HepG2 (cell line): ENCODE results near the gene ZNF333. TPM values are rescaled to one million over a fixed set of nuclear protein-coding genes. Genes with fewer than 3 reads are reported as not detected.

Experiments
- ATAC-seq: fragments of 200-7000 bp; cut with Tn5 transposase; 3 replicates; pipeline ENCODE4 v1.9.1; 2020; ENCODE audit warnings: mild to moderate bottlenecking, moderate library complexity
- BruUV-seq: library from RNA; stranded (reverse); fragments of 400-500 nt; replicated peaks from 2 replicates; lab custom pipeline; 2021; lab: Mats Ljungman, UMichigan
- CTCF ChIA-PET: fragments of 300-600 bp; formaldehyde crosslinking; extraction: SDS; loops from one replicate; lab custom pipeline; 2021; ENCODE audit warnings: low total read pairs, inconsistent platforms, low intra/inter-chr PET ratio; lab: Yijun Ruan, JAX
- POLR2A ChIA-PET: fragments of 350-600 bp; sonication (Branson Sonifier 250); formaldehyde crosslinking; loops from one replicate; lab custom pipeline; 2020; ENCODE audit warnings: antibody characterized with exemption, inconsistent platforms; lab: Yijun Ruan, JAX
- DNase-seq: peaks from one replicate; pipeline ENCODE4 v3.0.0-alpha.2; 2015; ENCODE audit warnings: low spot score
- FAIRE-seq: peaks from 3 replicates; lab custom pipeline; 2011; peaks lifted over from hg19 to GRCh38; lab: Jason Lieb, UNC
- H2AFZ ChIP-seq: one replicate; pipeline ENCODE4 v1.6.1; 2011; ENCODE audit warnings: low read length, inconsistent platforms
- H3K27ac ChIP-seq: fragments of 300-600 bp; 3 replicates; pipeline ENCODE4 v1.8.0; 2011; ENCODE audit warnings: mixed run types, mild to moderate bottlenecking, mixed read lengths, low read length, inconsistent platforms; ENCODE audit not compliant: insufficient read depth; ENCODE audit errors: extremely low read length
- H3K27me3 ChIP-seq, 2 experiments: fragments of 200-600 bp in 1 of 2; 2 replicates in 1 of 2; 3 replicates in 1 of 2; pipeline versions ENCODE4 v1.6.0 to v1.8.0; 2011; ENCODE audit warnings: low read length in 2 of 2, mild to moderate bottlenecking in 2 of 2, moderate library complexity in 2 of 2, inconsistent platforms in 1 of 2; ENCODE audit not compliant: insufficient read depth in 2 of 2, control insufficient read depth in 1 of 2
- H3K36me3 ChIP-seq, 2 experiments: fragments of 200-600 bp in 1 of 2; replicated peaks in 1 of 2; 2 replicates in 1 of 2; 3 replicates in 1 of 2; pipeline versions ENCODE4 v1.5.1 to v1.8.0; 2011; ENCODE audit warnings: low read length in 2 of 2, inconsistent platforms in 1 of 2; ENCODE audit not compliant: insufficient read depth in 2 of 2, control insufficient read depth in 1 of 2
- H3K4me1 ChIP-seq: 2 replicates; pipeline ENCODE4 v1.5.1; 2012; ENCODE audit warnings: low read length, inconsistent platforms; ENCODE audit not compliant: insufficient read depth
- H3K4me2 ChIP-seq: 2 replicates; pipeline ENCODE4 v1.6.0; 2011; ENCODE audit warnings: low read depth, low read length, inconsistent platforms
- H3K4me3 ChIP-seq, 3 experiments: fragments of 200-600 bp in 1 of 3; sonication (generic), shearing (Covaris generic) in 1 of 3; replicated peaks in 1 of 3; 2 replicates each; pipeline ENCODE4 v1.5.1; 2011 to 2016; ENCODE audit warnings: low read length in 3 of 3, inconsistent platforms in 2 of 3, low read depth in 2 of 3, mild to moderate bottlenecking in 2 of 3, control low read depth in 1 of 3, mixed read lengths in 1 of 3; ENCODE audit not compliant: insufficient read depth in 1 of 3
- H3K79me2 ChIP-seq: one replicate; pipeline ENCODE4 v1.6.1; 2011; ENCODE audit warnings: low read length, inconsistent platforms; ENCODE audit not compliant: insufficient read depth
- H3K9ac ChIP-seq: 2 replicates; pipeline ENCODE4 v1.6.0; 2011; ENCODE audit warnings: mild to moderate bottlenecking, low read depth, low read length, inconsistent platforms; ENCODE audit not compliant: insufficient read depth
- H3K9me3 ChIP-seq: 2 replicates; pipeline ENCODE4 v1.5.1; 2012; ENCODE audit warnings: mild to moderate bottlenecking, low read length
- H4K20me1 ChIP-seq: 2 replicates; pipeline ENCODE4 v1.6.0; 2011; ENCODE audit warnings: inconsistent platforms, mild to moderate bottlenecking, low read length, moderate library complexity; ENCODE audit not compliant: insufficient read depth
- FOSL2 ChIP-seq: sonication (generic); formaldehyde crosslinking; IDR thresholded peaks from 2 replicates; pipeline ENCODE4 v1.4.0; 2020; ENCODE audit warnings: missing genetic modification reagents
- FOXK1 ChIP-seq: sonication (generic); formaldehyde crosslinking; IDR thresholded peaks from 2 replicates; pipeline ENCODE4 v1.4.0; 2020; ENCODE audit warnings: low read depth, missing genetic modification reagents, borderline replicate concordance
- MAFK ChIP-seq, 2 experiments: IDR thresholded peaks in 1 of 2; conservative IDR thresholded peaks in 1 of 2; 2 replicates each; pipeline ENCODE4 v1.6.1; 2011; ENCODE audit warnings: improper control_type of control experiment in 2 of 2, low read length in 2 of 2
- MTA3 ChIP-seq: sonication (generic); formaldehyde crosslinking; IDR thresholded peaks from 2 replicates; pipeline ENCODE4 v1.4.0; 2020; ENCODE audit warnings: missing genetic modification reagents
- NCOA2 ChIP-seq: sonication (generic); formaldehyde crosslinking; IDR thresholded peaks from 2 replicates; pipeline ENCODE4 v1.8.0; 2022; ENCODE audit warnings: inconsistent platforms
- PHB2 ChIP-seq: fragments of 450-650 bp; IDR thresholded peaks from 2 replicates; pipeline ENCODE4 v1.6.1; 2018; ENCODE audit not compliant: partially characterized antibody
- RCOR2 ChIP-seq: IDR thresholded peaks from 2 replicates; pipeline ENCODE4 v1.6.1; 2016; ENCODE audit warnings: missing biosample characterization, missing genetic modification reagents
- SALL1 ChIP-seq: sonication (generic); formaldehyde crosslinking; IDR thresholded peaks from 2 replicates; pipeline ENCODE4 v1.8.0; 2022; ENCODE audit warnings: mild to moderate bottlenecking, missing genetic modification reagents
- ZKSCAN5 ChIP-seq: sonication (generic); formaldehyde crosslinking; IDR thresholded peaks from 2 replicates; pipeline ENCODE4 v1.5.1; 2020; ENCODE audit warnings: mild to moderate bottlenecking, missing genetic modification reagents
- ZMYM3 ChIP-seq: sonication (generic); formaldehyde crosslinking; IDR thresholded peaks from 2 replicates; pipeline ENCODE4 v1.5.1; 2020; ENCODE audit warnings: mild to moderate bottlenecking, missing genetic modification reagents
- ZNF382 ChIP-seq: sonication (generic); formaldehyde crosslinking; IDR thresholded peaks from 2 replicates; pipeline ENCODE4 v1.5.0; 2020; ENCODE audit warnings: missing genetic modification reagents, mild to moderate bottlenecking, borderline replicate concordance
- ZNF451 ChIP-seq: sonication (generic); formaldehyde crosslinking; IDR thresholded peaks from 2 replicates; pipeline ENCODE4 v1.5.0; 2020; ENCODE audit warnings: mild to moderate bottlenecking, missing genetic modification reagents
- ZNF510 ChIP-seq: sonication (generic); formaldehyde crosslinking; IDR thresholded peaks from 2 replicates; pipeline ENCODE4 v1.4.0; 2020; ENCODE audit warnings: low read depth, mild to moderate bottlenecking, missing genetic modification reagents
- ZNF878 ChIP-seq: sonication (generic); formaldehyde crosslinking; IDR thresholded peaks from 2 replicates; pipeline ENCODE4 v1.8.1; 2023; ENCODE audit warnings: mild to moderate bottlenecking, missing genetic modification reagents, moderate library complexity
- ZSCAN31 ChIP-seq: sonication (generic); formaldehyde crosslinking; IDR thresholded peaks from 2 replicates; pipeline ENCODE4 v1.5.0; 2020; ENCODE audit warnings: low read depth, mild to moderate bottlenecking, missing genetic modification reagents
- WGBS: methylation state at CpG from one replicate; pipeline ENCODE4 v1.1.6; 2017; ENCODE audit warnings: low lambda C conversion rate; 5-methylcytosine and 5-hydroxymethylcytosine counted together
- in situ Hi-C: cut with HindIII; loops from 2 replicates; pipeline ENCODE4 v1.10.0; 2017; ENCODE audit warnings: low pct_unique_long_range_greater_than_20kb; ENCODE audit not compliant: extremely low pct_ligation_motif_present
- intact Hi-C: fragments of 100-400 bp; cut with micrococcal nuclease; formaldehyde crosslinking; loops from one replicate; pipeline ENCODE4 v1.10.0; 2022; ENCODE audit not compliant: unreplicated experiment
- polyA plus RNA-seq, 8 experiments: library from polyadenylated mRNA; depleted of rRNA in 3 of 8; stranded (reverse) in 7 of 8; unstranded in 1 of 8; fragments of >200 nt; fragmentation: Illumina TruSeq in 4 of 8; extraction: Trizol in 4 of 8; gene quantifications; 2 replicates each; pipeline versions ENCODE4 v1.2.1 to v1.2.3, GENCODE V29; 2011 to 2016; ENCODE audit warnings: low read depth in 4 of 8, missing spikeins in 1 of 8, mixed read lengths in 1 of 8; ENCODE audit not compliant: insufficient read depth in 1 of 8
- total RNA-seq, 5 experiments: library from RNA; depleted of rRNA; stranded (reverse); fragments of >200 nt; fragmentation: Illumina TruSeq; extraction: Trizol; gene quantifications; 2 replicates each; pipeline ENCODE4 v1.2.3, GENCODE V29; 2016; ENCODE audit warnings: low read depth in 1 of 5
- TF ChIP-seq, protein P1 (sequence below): sonication (generic); formaldehyde crosslinking; IDR thresholded peaks from 2 replicates; pipeline ENCODE4 v1.4.0; 2020; ENCODE audit warnings: missing genetic modification reagents, borderline replicate concordance
- TF ChIP-seq, protein P2 (sequence below): sonication (generic); formaldehyde crosslinking; IDR thresholded peaks from 2 replicates; pipeline ENCODE4 v1.5.0; 2020; ENCODE audit warnings: mild to moderate bottlenecking, missing genetic modification reagents
- TF ChIP-seq, protein P3 (sequence below): sonication (generic); formaldehyde crosslinking; IDR thresholded peaks from 2 replicates; pipeline ENCODE4 v1.5.0; 2020; ENCODE audit warnings: missing genetic modification reagents
- TF ChIP-seq, protein P4 (sequence below): sonication (generic); formaldehyde crosslinking; IDR thresholded peaks from 2 replicates; pipeline ENCODE4 v1.5.0; 2020; ENCODE audit warnings: mild to moderate bottlenecking, missing genetic modification reagents, moderate library complexity

The ZNF333 gene
- total and polyA plus RNA-seq, 2 of the 13 experiments (the other 11 are each of a cell fraction or from before 2014, with no cell fraction given) = 3.4 to 6.4 TPM

DNA sequence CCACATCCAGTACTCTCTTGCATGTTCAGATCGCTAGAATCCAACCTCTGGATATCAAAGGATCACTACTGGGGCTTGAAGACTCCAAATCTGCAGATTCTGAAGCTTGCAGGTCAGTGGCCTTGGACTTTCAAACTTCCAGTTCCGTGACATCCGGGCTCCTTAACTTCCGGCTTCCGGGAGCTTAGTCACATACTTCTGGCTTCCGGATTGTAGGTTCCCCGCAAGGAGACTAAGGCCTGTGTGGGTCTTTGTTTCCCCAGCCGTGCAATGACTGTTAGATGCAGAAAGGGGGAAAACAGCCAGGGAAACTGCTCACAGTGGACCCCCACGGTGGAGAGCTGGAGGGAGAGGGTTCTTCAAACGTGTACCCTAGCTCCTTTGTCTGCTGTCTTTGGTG, 41.4 kb downstream of the ZNF333 start:
- H2AFZ ChIP-seq = peak overlapping the region; percentile 61
- H3K79me2 ChIP-seq = no peaks in the 10 kb centered on the region
- H3K27ac ChIP-seq = no peak overlapping the region
- BruUV-seq = no TSS peak
- WGBS = 7% methylated on average over 10 of the region's 10 CpGs
- 0 out of 2 replicates have a peak, but pooled peaks cover 9% of the 10 kb centered on the region for H3K4me1 ChIP-seq
- DNase-seq = peak; percentile 65
- intact Hi-C loops (no loop called here), in situ Hi-C loops (no loop called here)
- H4K20me1 ChIP-seq = no peaks in the 10 kb centered on the region
- peak; percentile 37 for FAIRE-seq
- no peak for ATAC-seq
- H3K9me3 ChIP-seq = peaks cover 38% of the 10 kb centered on the region
- H3K4me3 ChIP-seq = peak overlapping the region; percentile 29 to 45 (median 44)
- H3K27me3 ChIP-seq = peaks cover 0 to 17% of the 10 kb centered on the region in 2 experiments; a peak in 1 of 5 replicates
- no peaks in the 10 kb centered on the region for H3K36me3 ChIP-seq
- no peak overlapping the region for H3K9ac ChIP-seq
- POLR2A ChIA-PET = interaction anchor here (1.3 kb wide), 1 partner anchor 41 kb away, joined by 5 read pairs; the partner anchor contains the start of gene ZNF333
- CTCF ChIA-PET = no interaction called here
- peak overlapping the region; percentile 70 for H3K4me2 ChIP-seq
- TF ChIP-seq FOSL2 (CRISPR knock-in tag) (peak; percentile 59), ZMYM3 (CRISPR knock-in tag) (no peak), ZNF382 (CRISPR knock-in tag) (no peak), ZKSCAN5 (CRISPR knock-in tag) (no peak), MAFK (conservative IDR thresholded peaks at IDR 0.05 in 1 of 2, IDR thresholded peaks at IDR 0.05 in 1 of 2; ENCODE audit: low read length in 2 of 2) (no peak), ZNF451 (CRISPR knock-in tag) (no peak), PHB2 (no peak), SALL1 (0 out of 2 replicates have a peak, but pooled peaks have one; percentile 18), ZSCAN31 (no peak), MTA3 (no peak), ZNF878 (CRISPR knock-in tag) (no peak), ZNF510 (CRISPR knock-in tag) (no peak), RCOR2 (no peak), FOXK1 (CRISPR knock-in tag) (no peak), NCOA2 (CRISPR knock-in tag) (no peak)
- TF ChIP-seq, protein P1, sequence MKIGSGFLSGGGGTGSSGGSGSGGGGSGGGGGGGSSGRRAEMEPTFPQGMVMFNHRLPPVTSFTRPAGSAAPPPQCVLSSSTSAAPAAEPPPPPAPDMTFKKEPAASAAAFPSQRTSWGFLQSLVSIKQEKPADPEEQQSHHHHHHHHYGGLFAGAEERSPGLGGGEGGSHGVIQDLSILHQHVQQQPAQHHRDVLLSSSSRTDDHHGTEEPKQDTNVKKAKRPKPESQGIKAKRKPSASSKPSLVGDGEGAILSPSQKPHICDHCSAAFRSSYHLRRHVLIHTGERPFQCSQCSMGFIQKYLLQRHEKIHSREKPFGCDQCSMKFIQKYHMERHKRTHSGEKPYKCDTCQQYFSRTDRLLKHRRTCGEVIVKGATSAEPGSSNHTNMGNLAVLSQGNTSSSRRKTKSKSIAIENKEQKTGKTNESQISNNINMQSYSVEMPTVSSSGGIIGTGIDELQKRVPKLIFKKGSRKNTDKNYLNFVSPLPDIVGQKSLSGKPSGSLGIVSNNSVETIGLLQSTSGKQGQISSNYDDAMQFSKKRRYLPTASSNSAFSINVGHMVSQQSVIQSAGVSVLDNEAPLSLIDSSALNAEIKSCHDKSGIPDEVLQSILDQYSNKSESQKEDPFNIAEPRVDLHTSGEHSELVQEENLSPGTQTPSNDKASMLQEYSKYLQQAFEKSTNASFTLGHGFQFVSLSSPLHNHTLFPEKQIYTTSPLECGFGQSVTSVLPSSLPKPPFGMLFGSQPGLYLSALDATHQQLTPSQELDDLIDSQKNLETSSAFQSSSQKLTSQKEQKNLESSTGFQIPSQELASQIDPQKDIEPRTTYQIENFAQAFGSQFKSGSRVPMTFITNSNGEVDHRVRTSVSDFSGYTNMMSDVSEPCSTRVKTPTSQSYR = no peak
- TF ChIP-seq, protein P2, sequence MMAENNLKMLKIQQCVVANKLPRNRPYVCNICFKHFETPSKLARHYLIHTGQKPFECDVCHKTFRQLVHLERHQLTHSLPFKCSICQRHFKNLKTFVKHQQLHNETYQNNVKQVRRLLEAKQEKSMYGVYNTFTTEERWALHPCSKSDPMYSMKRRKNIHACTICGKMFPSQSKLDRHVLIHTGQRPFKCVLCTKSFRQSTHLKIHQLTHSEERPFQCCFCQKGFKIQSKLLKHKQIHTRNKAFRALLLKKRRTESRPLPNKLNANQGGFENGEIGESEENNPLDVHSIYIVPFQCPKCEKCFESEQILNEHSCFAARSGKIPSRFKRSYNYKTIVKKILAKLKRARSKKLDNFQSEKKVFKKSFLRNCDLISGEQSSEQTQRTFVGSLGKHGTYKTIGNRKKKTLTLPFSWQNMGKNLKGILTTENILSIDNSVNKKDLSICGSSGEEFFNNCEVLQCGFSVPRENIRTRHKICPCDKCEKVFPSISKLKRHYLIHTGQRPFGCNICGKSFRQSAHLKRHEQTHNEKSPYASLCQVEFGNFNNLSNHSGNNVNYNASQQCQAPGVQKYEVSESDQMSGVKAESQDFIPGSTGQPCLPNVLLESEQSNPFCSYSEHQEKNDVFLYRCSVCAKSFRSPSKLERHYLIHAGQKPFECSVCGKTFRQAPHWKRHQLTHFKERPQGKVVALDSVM = no peak
- TF ChIP-seq, protein P3, sequence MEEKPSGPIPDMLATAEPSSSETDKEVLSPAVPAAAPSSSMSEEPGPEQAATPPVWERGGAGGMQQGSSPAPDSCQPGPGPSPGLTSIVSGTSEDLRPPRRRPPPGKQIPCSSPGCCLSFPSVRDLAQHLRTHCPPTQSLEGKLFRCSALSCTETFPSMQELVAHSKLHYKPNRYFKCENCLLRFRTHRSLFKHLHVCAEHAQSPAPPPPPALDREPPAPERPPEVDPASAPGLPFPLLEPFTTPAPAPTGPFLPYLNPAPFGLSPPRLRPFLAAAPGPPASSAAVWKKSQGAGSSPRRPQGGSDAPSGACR (CRISPR knock-in tag) = no peak
- TF ChIP-seq, protein P4, sequence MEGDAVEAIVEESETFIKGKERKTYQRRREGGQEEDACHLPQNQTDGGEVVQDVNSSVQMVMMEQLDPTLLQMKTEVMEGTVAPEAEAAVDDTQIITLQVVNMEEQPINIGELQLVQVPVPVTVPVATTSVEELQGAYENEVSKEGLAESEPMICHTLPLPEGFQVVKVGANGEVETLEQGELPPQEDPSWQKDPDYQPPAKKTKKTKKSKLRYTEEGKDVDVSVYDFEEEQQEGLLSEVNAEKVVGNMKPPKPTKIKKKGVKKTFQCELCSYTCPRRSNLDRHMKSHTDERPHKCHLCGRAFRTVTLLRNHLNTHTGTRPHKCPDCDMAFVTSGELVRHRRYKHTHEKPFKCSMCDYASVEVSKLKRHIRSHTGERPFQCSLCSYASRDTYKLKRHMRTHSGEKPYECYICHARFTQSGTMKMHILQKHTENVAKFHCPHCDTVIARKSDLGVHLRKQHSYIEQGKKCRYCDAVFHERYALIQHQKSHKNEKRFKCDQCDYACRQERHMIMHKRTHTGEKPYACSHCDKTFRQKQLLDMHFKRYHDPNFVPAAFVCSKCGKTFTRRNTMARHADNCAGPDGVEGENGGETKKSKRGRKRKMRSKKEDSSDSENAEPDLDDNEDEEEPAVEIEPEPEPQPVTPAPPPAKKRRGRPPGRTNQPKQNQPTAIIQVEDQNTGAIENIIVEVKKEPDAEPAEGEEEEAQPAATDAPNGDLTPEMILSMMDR (CRISPR knock-in tag) = no peak
